DLD1 (cell line): ENCODE data around the gene ZGPAT.

ENCODE experiments used
- in situ Hi-C: cut with HindIII; loops from 2 replicates; pipeline ENCODE4 v1.10.0; 2017; ENCODE audit warnings: low sequenced_read_pairs

The ZGPAT gene

GRCh38 chr20:63691711-63692435 is 16.0 kb upstream of the ZGPAT start:
- in situ Hi-C loops, result no loop called here

GRCh38 chr20:63692436-63693082 is 15.3 kb upstream of the ZGPAT start:
- in situ Hi-C loops, result no loop called here

- in situ Hi-C loops, result no loop called here
These were observed 14.6 kb upstream of the ZGPAT start for GRCh38 chr20:63693083-63693732.

GRCh38 chr20:63693733-63694583 is 13.9 kb upstream of the ZGPAT start:
- in situ Hi-C loops, result no loop called here

- in situ Hi-C loops, result no loop called here
These were observed 13.0 kb upstream of the ZGPAT start for GRCh38 chr20:63694584-63695423.

GRCh38 chr20:63695424-63696305 is 12.2 kb upstream of the ZGPAT start:
- in situ Hi-C loops, result no loop called here

- in situ Hi-C loops, result no loop called here
These were observed 11.6 kb upstream of the ZGPAT start for GRCh38 chr20:63696306-63696627.

GRCh38 chr20:63696628-63697356 is 11.0 kb upstream of the ZGPAT start, which contains the start of gene TNFRSF6B:
Gene TNFRSF6B (plus strand): TSS chr20:63696652. CDS start chr20:63696768, 116 bp downstream.
- in situ Hi-C loops, result no loop called here

GRCh38 chr20:63697357-63697867 is 10.4 kb upstream of the ZGPAT start:
- in situ Hi-C loops, result no loop called here

- in situ Hi-C loops, result no loop called here
These were observed 9.8 kb upstream of the ZGPAT start for GRCh38 chr20:63697868-63698545.

GRCh38 chr20:63698739-63699465 is 8.9 kb upstream of the ZGPAT start:
- in situ Hi-C loops, result no loop called here

GRCh38 chr20:63699466-63700198 is 8.2 kb upstream of the ZGPAT start:
- in situ Hi-C loops, result no loop called here

GRCh38 chr20:63700199-63701050 is 7.4 kb upstream of the ZGPAT start:
- in situ Hi-C loops, result no loop called here

- in situ Hi-C loops, result no loop called here
These were observed 6.8 kb upstream of the ZGPAT start for GRCh38 chr20:63701051-63701328.

- in situ Hi-C loops, result no loop called here
These were observed 6.4 kb upstream of the ZGPAT start for GRCh38 chr20:63701329-63702035.
